ENCODE data around the gene XPR1. TPM values are rescaled to one million over a fixed set of nuclear protein-coding genes. Genes with fewer than 3 reads are reported as not detected.

XPR1 gene
- total RNA-seq, 1 donor from 2014 or later = 62.6 TPM

DNA sequence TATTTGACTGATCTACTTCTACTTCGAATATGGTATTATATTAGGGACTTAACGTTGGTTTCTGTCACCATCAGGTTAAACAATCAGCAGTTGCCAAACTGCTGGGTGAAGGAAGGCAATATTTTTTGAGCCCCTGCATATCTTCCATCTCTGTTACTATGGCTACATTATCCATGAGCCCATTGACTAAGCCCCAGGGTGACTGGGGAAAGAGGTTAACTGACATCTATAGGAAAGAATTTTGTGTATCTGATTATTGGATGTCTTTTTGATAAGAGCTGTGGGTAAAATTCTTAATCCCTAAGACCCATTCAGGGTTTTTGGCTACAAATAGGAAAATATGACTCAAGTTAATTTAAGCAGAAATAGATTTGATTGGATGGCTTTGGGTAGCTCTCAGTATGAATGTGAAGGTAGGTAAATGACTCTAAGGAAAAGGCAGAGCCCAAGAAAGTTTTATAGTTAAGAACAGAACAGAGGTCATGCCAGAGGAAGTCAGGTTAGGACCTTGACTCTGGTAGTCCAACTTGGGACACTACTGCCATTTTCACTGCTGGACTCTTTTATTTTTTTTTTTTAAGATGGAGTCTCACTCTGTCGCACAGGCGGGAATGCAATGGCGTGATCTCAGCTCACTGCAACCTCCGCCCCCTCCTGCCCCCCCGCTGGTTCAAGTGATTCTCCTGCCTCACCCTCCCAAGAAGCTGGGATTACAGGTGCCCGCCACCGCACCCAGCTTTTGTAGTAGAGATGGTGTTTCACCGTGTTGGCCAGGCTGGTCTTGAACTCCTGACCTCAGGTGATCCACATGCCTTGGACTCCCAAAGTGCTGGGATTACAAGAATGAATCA is 8.9 kb upstream of the XPR1 start:
- H3K36me3 Mint-ChIP-seq (ENCODE audit: insufficient read depth) = no peaks in the 10 kb centered on the region
- TF ChIP-seq, protein P1, sequence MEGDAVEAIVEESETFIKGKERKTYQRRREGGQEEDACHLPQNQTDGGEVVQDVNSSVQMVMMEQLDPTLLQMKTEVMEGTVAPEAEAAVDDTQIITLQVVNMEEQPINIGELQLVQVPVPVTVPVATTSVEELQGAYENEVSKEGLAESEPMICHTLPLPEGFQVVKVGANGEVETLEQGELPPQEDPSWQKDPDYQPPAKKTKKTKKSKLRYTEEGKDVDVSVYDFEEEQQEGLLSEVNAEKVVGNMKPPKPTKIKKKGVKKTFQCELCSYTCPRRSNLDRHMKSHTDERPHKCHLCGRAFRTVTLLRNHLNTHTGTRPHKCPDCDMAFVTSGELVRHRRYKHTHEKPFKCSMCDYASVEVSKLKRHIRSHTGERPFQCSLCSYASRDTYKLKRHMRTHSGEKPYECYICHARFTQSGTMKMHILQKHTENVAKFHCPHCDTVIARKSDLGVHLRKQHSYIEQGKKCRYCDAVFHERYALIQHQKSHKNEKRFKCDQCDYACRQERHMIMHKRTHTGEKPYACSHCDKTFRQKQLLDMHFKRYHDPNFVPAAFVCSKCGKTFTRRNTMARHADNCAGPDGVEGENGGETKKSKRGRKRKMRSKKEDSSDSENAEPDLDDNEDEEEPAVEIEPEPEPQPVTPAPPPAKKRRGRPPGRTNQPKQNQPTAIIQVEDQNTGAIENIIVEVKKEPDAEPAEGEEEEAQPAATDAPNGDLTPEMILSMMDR (IDR thresholded peaks at IDR 0.05; ENCODE audit: unreplicated experiment) = no peak
- DNase-seq (ENCODE audit: low spot score, unreplicated experiment) = no peak
- peaks cover 3% of the 10 kb centered on the region for H3K27me3 Mint-ChIP-seq
- no peak overlapping the region for H3K27ac Mint-ChIP-seq
- H3K9me3 Mint-ChIP-seq (ENCODE audit: low read depth) = no peaks in the 10 kb centered on the region
- H3K4me3 Mint-ChIP-seq (ENCODE audit: low read depth) = no peak overlapping the region
- H3K4me1 Mint-ChIP-seq (ENCODE audit: low read depth) = no peaks in the 10 kb centered on the region

DNA sequence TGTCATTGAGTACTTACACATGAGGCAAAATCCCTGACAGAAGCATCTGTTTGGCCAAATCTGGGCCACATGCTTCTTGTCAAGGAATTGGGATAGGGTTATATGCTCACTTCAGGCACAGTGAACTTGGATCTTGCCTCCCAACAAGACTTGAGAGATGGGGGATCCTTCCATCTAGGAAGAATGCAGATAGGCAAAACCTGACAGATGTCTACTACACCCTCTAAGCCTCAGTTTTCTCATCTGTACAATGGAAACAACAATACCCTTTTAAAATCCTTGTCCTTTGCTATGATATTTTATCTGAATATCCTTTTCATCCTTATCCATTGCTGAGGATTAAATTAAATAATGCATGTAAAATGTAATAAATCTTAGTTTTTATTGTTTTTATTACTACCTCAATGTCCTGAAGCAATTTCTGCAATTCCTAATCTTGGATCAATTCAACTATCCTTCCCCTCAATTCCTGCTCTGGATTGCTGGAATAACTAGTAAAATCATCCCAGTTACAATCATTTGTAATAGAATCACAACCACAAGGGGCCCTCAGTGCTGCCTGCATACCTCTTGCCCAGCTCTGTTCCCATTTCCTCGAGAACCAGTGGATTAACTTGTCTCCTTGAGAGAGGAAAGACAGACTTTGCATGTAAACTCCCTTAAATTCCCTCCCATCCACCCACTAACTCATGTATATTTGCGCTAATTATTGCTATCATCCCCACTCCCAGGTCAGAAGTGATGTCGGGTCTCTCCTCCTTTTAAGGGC is 8.1 kb upstream of the XPR1 start:
- Mint-ChIP-seq H3K4me3 (ENCODE audit: low read depth) (no peak overlapping the region), H3K4me1 (ENCODE audit: low read depth) (no peaks in the 10 kb centered on the region), H3K27me3 (peaks cover 3% of the 10 kb centered on the region), H3K27ac (no peak overlapping the region), H3K9me3 (ENCODE audit: low read depth) (no peaks in the 10 kb centered on the region), H3K36me3 (ENCODE audit: insufficient read depth) (no peaks in the 10 kb centered on the region)
- DNase-seq (ENCODE audit: low spot score, unreplicated experiment) = no peak
- TF ChIP-seq, protein P1 (IDR thresholded peaks at IDR 0.05; ENCODE audit: unreplicated experiment) = peak; percentile 43

DNA sequence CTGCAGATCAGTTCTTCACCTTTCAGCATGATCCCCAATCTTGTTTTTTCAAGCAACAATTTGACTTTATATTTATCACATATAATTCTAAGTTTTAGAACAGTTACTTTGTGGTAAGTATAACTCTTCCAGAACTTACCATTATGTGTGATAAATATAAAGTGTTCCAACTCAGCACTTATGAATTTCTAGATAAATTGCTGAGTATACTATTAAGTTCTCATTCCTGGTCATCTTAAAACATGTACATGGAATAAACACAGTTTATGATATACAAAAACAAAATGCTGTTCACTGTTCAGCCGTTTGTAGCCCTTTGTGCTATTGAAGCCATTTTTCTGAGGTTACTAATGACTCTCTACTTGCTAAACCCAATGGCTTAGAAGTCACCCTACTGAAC is 5.1 kb upstream of the XPR1 start:
- TF ChIP-seq, protein P1 (IDR thresholded peaks at IDR 0.05; ENCODE audit: unreplicated experiment) = no peak
- Mint-ChIP-seq H3K27ac (no peak overlapping the region), H3K36me3 (ENCODE audit: insufficient read depth) (no peaks in the 10 kb centered on the region), H3K9me3 (ENCODE audit: low read depth) (no peaks in the 10 kb centered on the region), H3K4me3 (ENCODE audit: low read depth) (no peak overlapping the region), H3K4me1 (ENCODE audit: low read depth) (peaks cover 4% of the 10 kb centered on the region), H3K27me3 (peaks cover 3% of the 10 kb centered on the region)
- DNase-seq (ENCODE audit: low spot score, unreplicated experiment) = no peak

DNA sequence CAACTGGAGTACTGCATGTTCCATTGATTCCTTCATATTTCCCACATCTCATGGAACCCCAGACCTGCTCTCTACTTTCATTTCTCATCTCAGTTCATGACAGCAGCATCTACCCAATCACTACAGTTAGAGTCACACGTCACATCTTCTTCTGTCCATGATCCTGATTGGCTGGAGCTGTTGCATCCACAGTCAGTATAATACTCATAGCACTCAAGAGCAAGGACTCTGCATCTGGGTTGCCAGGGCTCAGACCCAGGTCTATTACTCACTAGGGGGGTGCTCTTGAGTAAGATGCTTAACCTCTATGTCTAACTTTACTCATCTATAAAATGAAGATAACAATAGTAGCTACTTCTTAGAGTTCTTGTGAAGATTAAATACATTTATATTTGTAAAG is 4.4 kb upstream of the XPR1 start:
- H3K36me3 Mint-ChIP-seq (ENCODE audit: insufficient read depth) = no peaks in the 10 kb centered on the region

DNA sequence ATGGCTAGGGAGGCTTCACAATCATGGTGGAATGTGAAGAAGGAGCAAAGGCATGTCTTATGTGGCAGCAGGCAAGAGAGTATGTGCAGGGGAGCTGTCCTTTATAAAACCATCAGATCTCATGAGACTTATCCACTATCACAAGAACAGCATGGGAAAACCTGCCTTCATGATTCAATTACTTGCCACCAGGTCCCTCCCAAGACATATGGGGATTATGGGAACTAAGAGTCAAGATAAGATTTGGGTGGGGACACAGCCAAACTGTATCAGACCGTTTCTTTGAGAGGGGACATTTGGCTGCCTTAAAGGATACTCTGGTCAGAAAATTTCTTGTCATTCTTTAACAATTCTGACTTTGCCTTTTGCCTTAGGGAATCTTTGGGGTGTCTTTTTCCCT is 3.2 kb upstream of the XPR1 start:
- Mint-ChIP-seq H3K4me1 (ENCODE audit: low read depth) (peaks cover 4% of the 10 kb centered on the region), H3K27me3 (peaks cover 3% of the 10 kb centered on the region), H3K9me3 (ENCODE audit: low read depth) (no peaks in the 10 kb centered on the region), H3K27ac (no peak overlapping the region), H3K36me3 (ENCODE audit: insufficient read depth) (no peaks in the 10 kb centered on the region), H3K4me3 (ENCODE audit: low read depth) (no peak overlapping the region)
- DNase-seq (ENCODE audit: low spot score, unreplicated experiment) = no peak
- TF ChIP-seq, protein P1 (IDR thresholded peaks at IDR 0.05; ENCODE audit: unreplicated experiment) = no peak

More for the DNA sequence above, 4.4 kb upstream of the XPR1 start:
- Mint-ChIP-seq H3K27me3 (peaks cover 3% of the 10 kb centered on the region), H3K9me3 (ENCODE audit: low read depth) (no peaks in the 10 kb centered on the region), H3K27ac (no peak overlapping the region), H3K4me3 (ENCODE audit: low read depth) (no peak overlapping the region), H3K4me1 (ENCODE audit: low read depth) (peaks cover 4% of the 10 kb centered on the region)
- TF ChIP-seq, protein P1 (IDR thresholded peaks at IDR 0.05; ENCODE audit: unreplicated experiment) = no peak
- no peak for DNase-seq (ENCODE audit: low spot score, unreplicated experiment)
